Muscle layer of colon (tissue), 2 donors: Measurements from ENCODE around the gene IL36RN.

Source experiments
- H3K27ac ChIP-seq: one replicate; pipeline ENCODE4 v1.7.0; 2013; ENCODE audit warnings: low read depth, mild to moderate bottlenecking, low read length, moderate library complexity
- H3K27me3 ChIP-seq, 2 donors: one replicate each; pipeline ENCODE4 v1.7.0; 2013; ENCODE audit warnings: low read length in 2 of 2, mild to moderate bottlenecking in 2 of 2; ENCODE audit not compliant: insufficient read depth in 2 of 2, control insufficient read depth in 1 of 2
- H3K36me3 ChIP-seq: one replicate; pipeline ENCODE4 v1.7.0; 2013; ENCODE audit warnings: mild to moderate bottlenecking, low read length; ENCODE audit not compliant: insufficient read depth
- H3K4me1 ChIP-seq: one replicate; pipeline ENCODE4 v1.7.0; 2013; ENCODE audit warnings: mild to moderate bottlenecking, low read length; ENCODE audit not compliant: insufficient read depth
- H3K4me3 ChIP-seq, 2 donors: one replicate each; pipeline ENCODE4 v1.7.0; 2013; ENCODE audit warnings: low read length in 2 of 2, low read depth in 1 of 2, mild to moderate bottlenecking in 1 of 2, moderate library complexity in 1 of 2
- H3K9ac ChIP-seq: one replicate; pipeline ENCODE4 v1.7.0; 2013; ENCODE audit warnings: low read length
- H3K9me3 ChIP-seq: one replicate; pipeline ENCODE4 v1.7.0; 2013; ENCODE audit warnings: mild to moderate bottlenecking, low read length
- donor health status: abdominal sarcoma.
- donor health status: Adenocarcinoma of cecum.

The IL36RN gene

GRCh38 chr2:113050921-113051895, 7.8 kb upstream of the IL36RN start:
- no peaks in the 10 kb centered on the region for H3K4me1 ChIP-seq
- no peaks in the 10 kb centered on the region for H3K9me3 ChIP-seq
- no peak overlapping the region for H3K9ac ChIP-seq
- no peaks in the 10 kb centered on the region for H3K27me3 ChIP-seq
- no peak overlapping the region for H3K27ac ChIP-seq
- no peaks in the 10 kb centered on the region for H3K36me3 ChIP-seq
- no peak overlapping the region for H3K4me3 ChIP-seq

GRCh38 chr2:113052396-113052917, 6.5 kb upstream of the IL36RN start, which contains the start of gene IL36B:
IL36B (minus strand) TSS chr2:113052867.
- no peaks in the 10 kb centered on the region for H3K9me3 ChIP-seq
- no peaks in the 10 kb centered on the region for H3K4me1 ChIP-seq
- H3K27me3 ChIP-seq = no peaks in the 10 kb centered on the region
- H3K9ac ChIP-seq = no peak within 1 kb of the TSS
- no peak within 1 kb of the TSS for H3K4me3 ChIP-seq
- H3K36me3 ChIP-seq = no peaks in the 10 kb centered on the region
- no peak within 1 kb of the TSS for H3K27ac ChIP-seq

GRCh38 chr2:113053666-113054065, 5.3 kb upstream of the IL36RN start:
- no peaks in the 10 kb centered on the region for H3K36me3 ChIP-seq
- no peaks in the 10 kb centered on the region for H3K9me3 ChIP-seq
- H3K27me3 ChIP-seq = no peaks in the 10 kb centered on the region
- H3K4me3 ChIP-seq = no peak overlapping the region
- no peak overlapping the region for H3K27ac ChIP-seq
- H3K4me1 ChIP-seq = no peaks in the 10 kb centered on the region
- H3K9ac ChIP-seq = no peak overlapping the region

- no peak overlapping the region for H3K4me3 ChIP-seq
- no peaks in the 10 kb centered on the region for H3K9me3 ChIP-seq
- H3K27me3 ChIP-seq = no peaks in the 10 kb centered on the region
- no peaks in the 10 kb centered on the region for H3K4me1 ChIP-seq
- H3K36me3 ChIP-seq = no peaks in the 10 kb centered on the region
- no peak overlapping the region for H3K27ac ChIP-seq
- H3K9ac ChIP-seq = no peak overlapping the region
Measured at GRCh38 chr2:113054066-113054465, 4.9 kb upstream of the IL36RN start.

- Histone ChIP-seq H3K27ac (no peak overlapping the region), H3K36me3 (no peaks in the 10 kb centered on the region), H3K9me3 (no peaks in the 10 kb centered on the region), H3K4me3 (no peak overlapping the region), H3K9ac (no peak overlapping the region), H3K27me3 (no peaks in the 10 kb centered on the region), H3K4me1 (no peaks in the 10 kb centered on the region)
Measured at GRCh38 chr2:113056521-113056920, 2.5 kb upstream of the IL36RN start.

- Histone ChIP-seq H3K36me3 (no peaks in the 10 kb centered on the region), H3K27me3 (no peaks in the 10 kb centered on the region), H3K9me3 (no peaks in the 10 kb centered on the region), H3K4me1 (no peaks in the 10 kb centered on the region), H3K27ac (no peak overlapping the region), H3K9ac (no peak overlapping the region), H3K4me3 (no peak overlapping the region)
Measured at GRCh38 chr2:113057117-113057516, 1.9 kb upstream of the IL36RN start.

GRCh38 chr2:113058411-113058994, 495 bp upstream of the IL36RN start:
- no peak overlapping the region for H3K27ac ChIP-seq
- no peaks in the 10 kb centered on the region for H3K27me3 ChIP-seq

GRCh38 chr2:113060396-113060795, 1.4 kb downstream of the IL36RN start:
- Histone ChIP-seq H3K9me3 (no peaks in the 10 kb centered on the region), H3K4me3 (no peak overlapping the region), H3K27ac (no peak overlapping the region), H3K9ac (no peak overlapping the region), H3K36me3 (no peaks in the 10 kb centered on the region), H3K27me3 (no peaks in the 10 kb centered on the region), H3K4me1 (no peaks in the 10 kb centered on the region)

More at GRCh38 chr2:113058411-113058994, 495 bp upstream of the IL36RN start:
- no peak overlapping the region for H3K4me3 ChIP-seq
- no peaks in the 10 kb centered on the region for H3K36me3 ChIP-seq
- H3K4me1 ChIP-seq = no peaks in the 10 kb centered on the region
- H3K9ac ChIP-seq = no peak overlapping the region
- H3K9me3 ChIP-seq = no peaks in the 10 kb centered on the region

- H3K27ac ChIP-seq = no peak overlapping the region
- no peak overlapping the region for H3K4me3 ChIP-seq
- H3K9ac ChIP-seq = no peak overlapping the region
- H3K27me3 ChIP-seq = no peaks in the 10 kb centered on the region
- H3K9me3 ChIP-seq = no peaks in the 10 kb centered on the region
- no peaks in the 10 kb centered on the region for H3K4me1 ChIP-seq
- no peaks in the 10 kb centered on the region for H3K36me3 ChIP-seq
Measured at GRCh38 chr2:113060796-113061195, 1.8 kb downstream of the IL36RN start.

GRCh38 chr2:113061241-113061640, 2.2 kb downstream of the IL36RN start:
- Histone ChIP-seq H3K9me3 (no peaks in the 10 kb centered on the region), H3K9ac (no peak overlapping the region), H3K36me3 (no peaks in the 10 kb centered on the region), H3K4me3 (no peak overlapping the region), H3K27ac (no peak overlapping the region), H3K27me3 (no peaks in the 10 kb centered on the region), H3K4me1 (no peaks in the 10 kb centered on the region)

GRCh38 chr2:113061896-113062770, 3.1 kb downstream of the IL36RN start:
- no peak overlapping the region for H3K27ac ChIP-seq
- H3K9ac ChIP-seq = no peak overlapping the region
- no peak overlapping the region for H3K4me3 ChIP-seq
- H3K4me1 ChIP-seq = no peaks in the 10 kb centered on the region
- H3K27me3 ChIP-seq = no peaks in the 10 kb centered on the region
- H3K9me3 ChIP-seq = no peaks in the 10 kb centered on the region
- H3K36me3 ChIP-seq = no peaks in the 10 kb centered on the region
